Endothelial cell (in vitro differentiated cells): Measurements from ENCODE around the gene LAMTOR3. TPM values are rescaled to one million over a fixed set of nuclear protein-coding genes. Genes with fewer than 3 reads are reported as not detected.

Source experiments
- DNase-seq: peaks from one replicate; pipeline ENCODE4 v3.0.0; 2021; ENCODE audit warnings: low spot score
- H3K27ac Mint-ChIP-seq: one replicate; pipeline ENCODE4 v1.8.0; 2021; ENCODE audit warnings: mixed read lengths, inconsistent platforms; ENCODE audit not compliant: unreplicated experiment
- H3K27me3 Mint-ChIP-seq: one replicate; pipeline ENCODE4 v1.8.0; 2021; ENCODE audit warnings: mild to moderate bottlenecking, moderate library complexity, mixed read lengths, inconsistent platforms; ENCODE audit not compliant: unreplicated experiment
- H3K36me3 Mint-ChIP-seq: one replicate; pipeline ENCODE4 v1.8.0; 2021; ENCODE audit warnings: mild to moderate bottlenecking, low read depth, mixed read lengths, inconsistent platforms; ENCODE audit not compliant: unreplicated experiment
- H3K4me1 Mint-ChIP-seq: one replicate; pipeline ENCODE4 v1.8.0; 2021; ENCODE audit warnings: mild to moderate bottlenecking, mixed read lengths, inconsistent platforms; ENCODE audit not compliant: unreplicated experiment
- H3K4me3 Mint-ChIP-seq: one replicate; pipeline ENCODE4 v1.8.0; 2021; ENCODE audit warnings: mild to moderate bottlenecking, mixed read lengths, inconsistent platforms; ENCODE audit not compliant: unreplicated experiment
- H3K9me3 Mint-ChIP-seq: one replicate; pipeline ENCODE4 v1.8.0; 2021; ENCODE audit warnings: mixed read lengths, inconsistent platforms; ENCODE audit not compliant: unreplicated experiment
- CTCF ChIP-seq: fragments of 200-600 bp; sonication (generic); IDR thresholded peaks from one replicate; pipeline ENCODE4 v1.5.0; 2021; ENCODE audit warnings: antibody characterized with exemption; ENCODE audit not compliant: unreplicated experiment
- total RNA-seq: library from RNA; stranded (reverse); fragmentation: NEBNext Ultra II Directional; extraction: Animal tissue kit (Norgen Biotek cat#: 25700); gene quantifications from one replicate; pipeline ENCODE4 v1.2.1, GENCODE V29; 2021; ENCODE audit not compliant: unreplicated experiment

LAMTOR3 gene
- total RNA-seq, 1 donor from 2014 or later: 41.8 TPM

DNA sequence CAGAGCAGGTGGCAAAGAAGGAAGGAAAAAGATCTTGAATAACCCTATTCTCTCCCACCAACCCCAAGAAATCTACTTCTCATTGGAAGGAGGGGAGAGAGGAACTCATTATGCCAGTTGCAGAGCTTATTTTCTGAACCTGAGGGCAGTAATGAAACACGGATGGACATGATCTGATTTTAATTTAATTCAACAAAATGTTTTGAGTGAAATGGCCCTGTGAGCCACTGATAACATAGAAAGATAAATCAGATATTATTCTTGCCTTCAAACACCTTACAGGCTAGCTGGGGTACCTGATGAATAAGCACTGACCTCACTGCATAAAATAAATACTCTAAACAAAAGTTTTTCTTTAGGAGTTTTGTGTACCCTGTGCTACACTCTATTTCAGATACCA lies 47.3 kb downstream of the LAMTOR3 start:
- Mint-ChIP-seq H3K4me1 (no peaks in the 10 kb centered on the region), H3K27ac (no peak overlapping the region), H3K9me3 (no peaks in the 10 kb centered on the region), H3K27me3 (no peaks in the 10 kb centered on the region), H3K36me3 (no peaks in the 10 kb centered on the region), H3K4me3 (no peak overlapping the region)
- no peak for DNase-seq
- TF ChIP-seq CTCF: no peak

DNA sequence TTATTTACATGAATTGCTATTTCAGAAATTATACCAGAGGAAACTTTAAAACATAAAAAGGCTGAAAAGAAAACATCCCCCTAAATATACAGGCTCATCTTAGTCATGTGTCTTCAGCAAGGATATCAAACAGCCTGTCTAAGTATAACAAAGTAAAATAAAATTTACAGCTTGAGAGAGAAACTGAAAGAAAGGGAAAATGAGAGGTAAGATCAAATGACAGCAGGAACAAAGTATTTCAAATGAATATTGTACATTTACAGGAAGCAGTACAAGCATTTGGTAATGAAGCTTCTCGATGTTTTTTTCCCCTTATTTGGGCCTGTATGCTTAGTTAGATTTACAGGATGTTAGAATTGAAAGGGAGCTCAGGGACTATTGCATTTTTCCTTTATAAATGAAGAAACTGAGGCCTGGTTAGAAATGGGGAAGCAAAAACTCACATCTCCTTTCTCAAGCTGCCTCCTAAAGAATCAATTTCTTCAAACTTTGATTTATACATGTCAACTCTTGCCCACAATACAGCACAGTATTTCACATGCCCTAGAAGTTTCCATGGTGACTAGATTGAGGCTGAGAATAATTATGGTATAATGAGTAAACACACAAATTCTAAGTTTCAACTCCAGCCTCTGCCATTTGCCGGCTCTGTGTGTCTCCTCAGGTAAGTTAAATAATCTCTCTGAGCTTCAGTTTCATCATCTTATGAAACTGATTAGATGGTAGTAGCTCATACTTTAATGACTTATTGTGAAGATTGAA lies 48.3 kb downstream of the LAMTOR3 start:
- Mint-ChIP-seq H3K4me3 (no peak overlapping the region), H3K27ac (no peak overlapping the region), H3K36me3 (no peaks in the 10 kb centered on the region), H3K27me3 (no peaks in the 10 kb centered on the region), H3K9me3 (no peaks in the 10 kb centered on the region), H3K4me1 (no peaks in the 10 kb centered on the region)
- no peak for TF ChIP-seq CTCF
- no peak for DNase-seq

GRCh38 chr4:99845179-99845578 lies 49.0 kb downstream of the LAMTOR3 start:
- no peak for DNase-seq

DNA sequence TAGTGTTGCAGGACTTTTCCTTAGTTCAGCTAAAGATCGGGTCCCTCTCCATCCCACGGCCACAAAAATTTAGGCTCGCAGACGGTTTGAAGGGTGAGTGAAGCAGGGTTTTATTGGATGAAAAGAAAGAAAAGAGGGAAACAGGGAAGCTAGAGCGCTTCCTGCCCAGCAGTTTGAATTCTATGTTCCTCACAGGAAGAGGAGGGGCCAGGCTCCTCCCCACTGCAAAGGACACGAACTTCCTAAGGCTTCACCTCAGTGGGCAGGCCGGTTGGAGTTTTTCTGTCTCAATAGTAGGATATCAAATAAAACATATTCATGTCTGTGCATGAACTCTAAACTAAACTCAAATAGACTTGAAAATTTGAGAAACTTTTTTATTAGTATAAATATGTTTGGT lies 50.2 kb downstream of the LAMTOR3 start:
- no peak for TF ChIP-seq CTCF
- H3K27me3 Mint-ChIP-seq: no peaks in the 10 kb centered on the region
- H3K36me3 Mint-ChIP-seq: no peaks in the 10 kb centered on the region
- H3K9me3 Mint-ChIP-seq: no peaks in the 10 kb centered on the region
- no peaks in the 10 kb centered on the region for H3K4me1 Mint-ChIP-seq
- DNase-seq: no peak
- no peak overlapping the region for H3K27ac Mint-ChIP-seq
- no peak overlapping the region for H3K4me3 Mint-ChIP-seq

More at GRCh38 chr4:99845179-99845578, 49.0 kb downstream of the LAMTOR3 start:
- Mint-ChIP-seq H3K27me3 (no peaks in the 10 kb centered on the region), H3K4me3 (no peak overlapping the region), H3K36me3 (no peaks in the 10 kb centered on the region), H3K27ac (no peak overlapping the region), H3K4me1 (no peaks in the 10 kb centered on the region), H3K9me3 (no peaks in the 10 kb centered on the region)
- no peak for TF ChIP-seq CTCF

DNA sequence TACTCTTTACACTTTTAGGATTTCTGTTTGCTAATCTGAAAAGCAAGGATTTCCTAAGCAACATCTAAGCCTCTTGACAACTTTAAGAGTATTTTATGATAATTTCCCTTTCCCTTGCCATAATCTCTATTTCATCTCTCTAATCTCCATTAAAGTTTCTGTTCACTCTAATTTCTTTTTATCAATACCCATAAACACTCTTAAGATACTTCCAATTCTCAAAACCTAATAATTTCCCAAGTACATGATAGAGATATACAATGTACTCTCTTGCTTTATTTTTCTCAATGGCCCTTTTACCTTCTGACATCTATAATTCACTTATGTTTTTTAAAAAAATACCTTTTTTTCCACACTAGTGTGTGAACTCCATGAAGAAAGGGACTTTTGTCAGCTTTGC lies 50.8 kb downstream of the LAMTOR3 start:
- Mint-ChIP-seq H3K9me3 (no peaks in the 10 kb centered on the region), H3K4me1 (no peaks in the 10 kb centered on the region), H3K27ac (no peak overlapping the region), H3K36me3 (no peaks in the 10 kb centered on the region), H3K27me3 (no peaks in the 10 kb centered on the region), H3K4me3 (no peak overlapping the region)
- no peak for TF ChIP-seq CTCF
- DNase-seq: no peak
